GM18873 (cell line): ENCODE data around the gene PDE4D.

ENCODE experiments used
- ATAC-seq: cut with Tn5 transposase; IDR thresholded peaks from one replicate; pipeline ENCODE4 v1.9.1; 2021; ENCODE audit warnings: mild to moderate bottlenecking, moderate library complexity, moderate number of reproducible peaks; ENCODE audit not compliant: unreplicated experiment, low FRiP score

The PDE4D gene

GRCh38 chr5:59257488-59258400 is 635.8 kb downstream of the PDE4D start:
- no peak for ATAC-seq

- no peak for ATAC-seq
These were observed 637.2 kb downstream of the PDE4D start for GRCh38 chr5:59256331-59256730.

- ATAC-seq: no peak
These were observed 639.4 kb downstream of the PDE4D start for GRCh38 chr5:59254055-59254687.

GRCh38 chr5:59253625-59254024 is 639.9 kb downstream of the PDE4D start:
- ATAC-seq: no peak

GRCh38 chr5:59251627-59252026 is 641.9 kb downstream of the PDE4D start:
- no peak for ATAC-seq

GRCh38 chr5:59249726-59250125 is 643.8 kb downstream of the PDE4D start:
- ATAC-seq: no peak

- ATAC-seq: no peak
These were observed 644.4 kb downstream of the PDE4D start for GRCh38 chr5:59249160-59249559.

GRCh38 chr5:59246882-59247281 is 646.6 kb downstream of the PDE4D start:
- ATAC-seq: no peak

- no peak for ATAC-seq
These were observed 647.2 kb downstream of the PDE4D start for GRCh38 chr5:59246145-59246869.

- ATAC-seq: no peak
These were observed 648.3 kb downstream of the PDE4D start for GRCh38 chr5:59245198-59245597.

- no peak for ATAC-seq
These were observed 652.0 kb downstream of the PDE4D start for GRCh38 chr5:59241552-59241951.

- ATAC-seq: no peak
These were observed 652.4 kb downstream of the PDE4D start for GRCh38 chr5:59241119-59241518.

- ATAC-seq: peak; percentile 64
These were observed 655.2 kb downstream of the PDE4D start for GRCh38 chr5:59238126-59238902.

- no peak for ATAC-seq
These were observed 656.5 kb downstream of the PDE4D start for GRCh38 chr5:59236986-59237385.

- ATAC-seq: no peak
These were observed 657.1 kb downstream of the PDE4D start for GRCh38 chr5:59236448-59236847.

GRCh38 chr5:59234236-59234635 is 659.3 kb downstream of the PDE4D start:
- ATAC-seq: no peak

GRCh38 chr5:59231221-59231931 is 662.1 kb downstream of the PDE4D start:
- ATAC-seq: no peak

GRCh38 chr5:59222687-59223511 is 670.6 kb downstream of the PDE4D start:
- no peak for ATAC-seq

GRCh38 chr5:59221769-59222168 is 671.8 kb downstream of the PDE4D start:
- no peak for ATAC-seq
